NCI-H69 (cell line): Measurements from ENCODE around the gene MRPL28.
A peak's percentile ranks its signal among the peaks of the same experiment; 100 is the strongest.
"Not testable (repeated sequence)": the region's sequence is repeated elsewhere in the genome, so short reads cannot be mapped to it uniquely, and the experiment has no call there.

Source experiments
- DNase-seq: peaks from one replicate; lab custom pipeline; 2025; lab: John Stamatoyannopoulos, UW

MRPL28 gene

GRCh38 chr16:339680-340079 is 30.7 kb downstream of the MRPL28 start:
- no peak for DNase-seq

GRCh38 chr16:337975-338575 is 32.3 kb downstream of the MRPL28 start:
- DNase-seq: no peak

DNA sequence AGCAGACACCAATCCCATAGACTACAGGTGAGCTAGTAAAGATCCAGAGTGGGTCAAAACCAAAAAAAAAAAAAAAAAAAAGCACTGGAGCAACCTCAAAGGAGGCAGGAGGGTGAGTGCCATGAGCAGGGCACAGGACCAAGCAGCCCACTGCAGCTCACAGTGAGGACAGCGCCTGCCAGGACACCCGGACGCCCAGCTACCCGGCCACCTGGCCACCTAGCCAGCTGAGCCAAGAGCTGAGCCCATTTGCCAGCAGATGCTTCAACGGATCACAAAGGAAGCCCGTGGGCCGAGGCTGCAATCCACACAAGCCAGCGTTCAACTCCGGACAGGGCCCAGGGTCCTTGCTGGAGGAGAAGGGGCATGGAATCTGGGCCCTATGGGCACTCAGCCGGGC is 32.9 kb downstream of the MRPL28 start:
- no peak for DNase-seq

GRCh38 chr16:336269-336668 is 34.1 kb downstream of the MRPL28 start:
- DNase-seq: no peak

- not testable (repeated sequence) for DNase-seq
Observed at GRCh38 chr16:334861-335632, 35.3 kb downstream of the MRPL28 start.

GRCh38 chr16:334164-334832 is 36.0 kb downstream of the MRPL28 start:
- DNase-seq: not testable (repeated sequence)

GRCh38 chr16:333406-334094 is 36.8 kb downstream of the MRPL28 start:
- no peak for DNase-seq

- DNase-seq: not testable (repeated sequence)
Observed at GRCh38 chr16:331181-331814, 39.0 kb downstream of the MRPL28 start.

DNA sequence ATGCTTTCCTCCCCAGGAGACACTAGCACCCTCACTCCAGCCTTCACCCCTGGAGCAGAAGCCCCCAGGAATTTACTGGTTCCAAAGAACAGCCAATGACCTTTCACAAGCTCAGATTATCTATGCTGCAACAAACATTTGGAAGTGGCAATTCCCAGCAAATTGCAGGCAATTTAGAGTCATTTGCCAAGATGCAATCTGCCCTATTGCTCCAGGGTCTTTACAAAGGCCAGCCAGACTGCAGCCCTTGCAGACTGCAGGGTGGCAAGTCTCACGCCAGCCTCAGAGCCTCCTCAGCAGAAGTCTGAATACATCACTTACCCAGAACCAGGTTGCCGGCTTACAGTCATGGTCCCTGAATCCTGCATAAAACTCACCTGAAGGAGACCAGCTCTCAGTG is 39.6 kb downstream of the MRPL28 start:
- peak; percentile 35 for DNase-seq

- DNase-seq: no peak
Observed at GRCh38 chr16:325375-326145, 44.8 kb downstream of the MRPL28 start.

DNA sequence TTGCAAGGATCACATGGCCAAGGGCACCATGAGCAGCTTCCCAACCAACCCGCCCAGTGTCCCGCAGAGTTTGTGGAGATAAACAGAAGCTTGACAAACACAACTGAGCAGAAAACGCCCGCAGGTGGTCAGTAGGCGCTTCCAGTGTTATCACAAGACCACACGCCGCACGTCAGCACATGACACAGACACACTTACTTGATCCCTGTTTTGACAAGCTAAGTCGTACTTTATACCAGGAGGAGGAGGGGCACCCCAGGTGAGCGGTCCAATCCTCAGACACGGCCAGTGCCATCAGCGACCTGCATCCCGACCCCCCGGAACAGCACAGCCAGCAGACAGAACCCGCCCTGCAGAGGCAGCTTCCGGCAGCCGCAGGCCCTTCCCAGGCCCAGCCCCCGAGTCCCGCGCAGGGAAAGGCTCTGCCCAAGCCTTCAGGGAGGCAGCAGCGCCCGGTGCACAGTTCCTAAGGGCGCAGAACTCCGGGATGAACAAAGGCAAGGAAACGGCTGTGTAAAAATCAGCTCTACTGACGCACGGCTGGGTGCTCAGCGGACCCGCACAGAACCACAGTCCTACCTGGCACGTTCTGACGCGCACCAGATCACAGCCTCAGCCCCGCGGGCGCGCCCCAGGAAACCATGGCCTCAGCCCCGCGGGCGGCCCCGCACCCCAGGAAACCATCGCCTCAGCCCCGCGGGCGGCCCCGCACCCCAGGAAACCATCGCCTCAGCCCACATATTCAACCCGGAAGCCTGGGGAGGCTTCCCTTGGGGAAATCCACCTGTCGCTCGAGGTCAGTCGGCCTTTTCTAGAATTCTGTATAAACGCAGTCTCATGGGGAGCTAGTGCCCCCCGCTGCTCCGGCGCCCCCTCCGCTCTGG is 45.6 kb downstream of the MRPL28 start:
- DNase-seq: peak; percentile 82

DNA sequence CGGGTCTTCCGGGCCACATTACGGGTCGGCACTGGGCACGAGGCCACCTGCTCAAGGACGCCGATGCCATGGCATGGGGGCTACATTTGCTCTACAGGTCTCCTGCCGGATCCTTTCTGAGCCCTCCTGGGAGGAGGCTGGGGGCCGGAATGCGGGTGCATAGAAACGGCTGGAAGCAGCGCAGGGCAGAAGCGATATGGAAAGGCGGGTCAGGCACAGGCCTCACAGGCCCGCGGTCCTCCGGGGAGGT is 46.2 kb downstream of the MRPL28 start:
- no peak for DNase-seq

DNA sequence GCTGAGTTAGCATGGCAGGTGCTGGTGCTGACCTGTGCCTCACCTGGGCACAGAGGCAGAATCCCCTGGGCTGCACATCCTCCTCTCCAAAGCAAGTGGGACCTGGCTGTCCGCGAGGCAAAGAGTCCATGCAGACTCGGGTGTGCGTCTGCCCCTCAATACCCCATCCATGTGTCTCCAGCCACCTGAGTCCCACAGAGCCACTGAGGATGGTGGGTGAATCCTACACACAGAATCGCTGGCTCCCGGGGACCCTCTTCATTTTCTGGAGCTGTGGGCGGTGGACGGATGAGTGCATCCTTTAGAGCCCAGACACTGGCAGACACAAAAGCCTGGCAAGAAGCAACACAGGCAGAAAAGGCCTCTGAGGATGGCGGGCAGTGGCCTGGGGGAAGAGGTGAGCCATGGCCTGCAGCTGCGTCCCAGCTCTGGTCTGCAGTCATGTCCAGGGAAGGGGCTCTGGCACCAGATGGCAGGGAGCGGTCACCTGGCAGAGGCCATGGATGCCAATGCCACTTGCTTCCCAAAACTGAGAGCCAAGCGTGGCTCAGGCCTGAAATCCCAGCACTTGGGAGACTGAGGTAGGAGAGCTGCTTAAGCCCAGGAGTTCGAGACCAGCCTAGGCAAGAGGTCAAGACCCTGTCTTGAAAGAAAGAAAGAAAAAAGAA is 47.7 kb downstream of the MRPL28 start:
- DNase-seq: no peak

DNA sequence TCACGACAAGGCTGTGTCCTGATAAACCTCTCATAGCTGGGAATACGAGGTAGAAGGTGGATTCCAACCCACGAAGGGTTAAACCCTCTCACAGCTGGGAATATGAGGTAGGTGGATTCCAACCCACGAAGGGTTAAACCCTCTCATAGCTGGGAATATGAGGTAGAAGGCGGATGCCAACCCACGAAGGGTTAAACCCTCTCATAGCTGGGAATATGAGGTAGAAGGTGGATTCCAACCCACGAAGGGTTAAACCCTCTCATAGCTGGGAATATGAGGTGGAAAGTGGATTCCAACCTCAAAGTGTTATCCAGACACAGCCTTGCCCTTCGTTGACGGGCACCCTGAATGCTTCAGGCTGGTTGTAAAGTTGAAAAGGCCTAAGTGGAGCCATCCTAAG is 48.8 kb downstream of the MRPL28 start:
- no peak for DNase-seq

DNA sequence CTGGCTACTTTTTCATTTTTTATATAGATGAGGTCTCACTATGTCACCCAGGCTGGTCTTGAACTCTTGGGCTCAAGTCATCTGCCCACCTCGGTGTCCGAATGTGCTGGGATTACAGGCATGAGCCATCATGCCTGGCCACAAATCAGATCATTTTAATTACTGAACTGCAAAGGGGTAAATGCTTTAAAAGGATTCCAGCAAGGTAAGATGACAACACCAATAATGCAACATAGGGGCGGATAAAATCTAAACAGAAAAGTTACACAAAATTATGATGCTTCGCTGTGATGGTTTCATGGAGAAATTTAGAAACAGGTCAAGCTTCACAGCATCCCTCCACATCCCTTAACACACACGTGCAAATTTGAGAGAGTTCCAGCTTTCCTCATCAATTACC is 50.1 kb downstream of the MRPL28 start:
- no peak for DNase-seq

DNA sequence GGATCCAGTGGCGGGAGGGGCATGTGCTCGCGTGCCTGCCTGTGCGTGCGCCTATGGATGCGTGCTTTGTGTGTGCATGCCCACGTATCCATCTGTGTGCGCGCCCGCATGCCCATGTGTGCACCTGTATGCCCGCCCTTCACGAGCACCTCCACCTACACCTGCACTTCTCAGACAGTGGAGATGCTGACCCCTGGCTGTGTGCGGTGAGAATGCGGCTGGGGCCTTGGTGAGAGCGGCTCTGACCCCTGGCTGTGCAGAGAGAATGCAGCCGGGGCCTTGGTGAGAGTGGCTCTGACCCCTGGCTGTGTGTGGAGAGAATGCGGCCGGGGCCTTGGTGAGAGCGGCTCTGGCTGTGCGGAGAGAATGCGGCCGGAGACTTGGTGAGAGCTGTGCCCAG is 51.7 kb downstream of the MRPL28 start:
- DNase-seq: peak; percentile 35

- DNase-seq: no peak
Observed at GRCh38 chr16:317583-317982, 52.8 kb downstream of the MRPL28 start.
